GM18909 (cell line): ENCODE results near the gene VWC2L.

Source experiments
- ATAC-seq: cut with Tn5 transposase; IDR thresholded peaks from one replicate; pipeline ENCODE4 v1.9.1; 2021; ENCODE audit warnings: mild to moderate bottlenecking; ENCODE audit not compliant: unreplicated experiment, poor library complexity

The VWC2L gene

GRCh38 chr2:214578442-214578841 lies 167.6 kb downstream of the VWC2L start:
- ATAC-seq: no peak

GRCh38 chr2:214579035-214579434 lies 168.2 kb downstream of the VWC2L start:
- no peak for ATAC-seq

GRCh38 chr2:214587442-214587841 lies 176.6 kb downstream of the VWC2L start:
- no peak for ATAC-seq

- no peak for ATAC-seq
Measured at GRCh38 chr2:214591366-214591765, 180.5 kb downstream of the VWC2L start.

- no peak for ATAC-seq
Measured at GRCh38 chr2:214592011-214592410, 181.2 kb downstream of the VWC2L start.

GRCh38 chr2:214593727-214594126 lies 182.9 kb downstream of the VWC2L start:
- ATAC-seq: no peak

GRCh38 chr2:214601852-214602633 lies 191.2 kb downstream of the VWC2L start:
- ATAC-seq: no peak

GRCh38 chr2:214604861-214605260 lies 194.0 kb downstream of the VWC2L start:
- ATAC-seq: no peak

GRCh38 chr2:214607051-214607450 lies 196.2 kb downstream of the VWC2L start:
- no peak for ATAC-seq

- ATAC-seq: no peak
Measured at GRCh38 chr2:214611015-214611414, 200.2 kb downstream of the VWC2L start.

- no peak for ATAC-seq
Measured at GRCh38 chr2:214624166-214624760, 213.4 kb downstream of the VWC2L start.

GRCh38 chr2:214628091-214628490 lies 217.2 kb downstream of the VWC2L start:
- ATAC-seq: no peak
